ENCODE results near the gene PAX5. TPM values are rescaled to one million over a fixed set of nuclear protein-coding genes. Genes with fewer than 3 reads are reported as not detected.

Gene PAX5
- total RNA-seq, 4 donors from 2014 or later: 0.55 TPM; not detected in 3

DNA sequence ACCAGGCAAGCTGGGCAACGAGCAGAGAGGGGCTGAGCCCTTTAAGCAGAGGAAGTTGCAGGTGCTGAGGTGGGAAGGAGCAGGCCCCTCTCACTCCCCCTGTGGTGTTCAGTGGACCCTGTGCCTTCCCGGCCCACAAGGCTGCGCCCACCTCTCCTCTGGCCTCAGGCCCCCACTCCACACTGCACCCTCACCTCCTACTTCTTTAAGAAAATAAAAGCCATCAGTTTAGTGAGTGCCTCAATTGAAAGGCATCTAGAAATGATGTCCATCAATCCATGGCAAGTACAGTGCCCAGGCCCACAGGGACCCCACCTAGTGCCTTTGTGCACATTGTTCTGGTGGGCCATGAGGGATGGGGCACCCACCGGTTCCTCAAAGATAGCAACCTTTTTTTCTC, 158.0 kb downstream of the PAX5 start:
- Histone ChIP-seq H3K9me3 (no peaks in the 10 kb centered on the region), H3K27ac (no peak overlapping the region), H3K4me3 (no peak overlapping the region), H3K4me1 (no peaks in the 10 kb centered on the region), H3K36me3 (no peaks in the 10 kb centered on the region), H3K27me3 (no peaks in the 10 kb centered on the region)
- intact Hi-C loops (cut with DNase I; ENCODE audit: low total_unique reads): no loop called here
- no peak for TF ChIP-seq POLR2A (IDR thresholded peaks at IDR 0.05)
- TF ChIP-seq, protein P1, sequence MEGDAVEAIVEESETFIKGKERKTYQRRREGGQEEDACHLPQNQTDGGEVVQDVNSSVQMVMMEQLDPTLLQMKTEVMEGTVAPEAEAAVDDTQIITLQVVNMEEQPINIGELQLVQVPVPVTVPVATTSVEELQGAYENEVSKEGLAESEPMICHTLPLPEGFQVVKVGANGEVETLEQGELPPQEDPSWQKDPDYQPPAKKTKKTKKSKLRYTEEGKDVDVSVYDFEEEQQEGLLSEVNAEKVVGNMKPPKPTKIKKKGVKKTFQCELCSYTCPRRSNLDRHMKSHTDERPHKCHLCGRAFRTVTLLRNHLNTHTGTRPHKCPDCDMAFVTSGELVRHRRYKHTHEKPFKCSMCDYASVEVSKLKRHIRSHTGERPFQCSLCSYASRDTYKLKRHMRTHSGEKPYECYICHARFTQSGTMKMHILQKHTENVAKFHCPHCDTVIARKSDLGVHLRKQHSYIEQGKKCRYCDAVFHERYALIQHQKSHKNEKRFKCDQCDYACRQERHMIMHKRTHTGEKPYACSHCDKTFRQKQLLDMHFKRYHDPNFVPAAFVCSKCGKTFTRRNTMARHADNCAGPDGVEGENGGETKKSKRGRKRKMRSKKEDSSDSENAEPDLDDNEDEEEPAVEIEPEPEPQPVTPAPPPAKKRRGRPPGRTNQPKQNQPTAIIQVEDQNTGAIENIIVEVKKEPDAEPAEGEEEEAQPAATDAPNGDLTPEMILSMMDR (IDR thresholded peaks at IDR 0.05): no peak
- no peak for DNase-seq

DNA sequence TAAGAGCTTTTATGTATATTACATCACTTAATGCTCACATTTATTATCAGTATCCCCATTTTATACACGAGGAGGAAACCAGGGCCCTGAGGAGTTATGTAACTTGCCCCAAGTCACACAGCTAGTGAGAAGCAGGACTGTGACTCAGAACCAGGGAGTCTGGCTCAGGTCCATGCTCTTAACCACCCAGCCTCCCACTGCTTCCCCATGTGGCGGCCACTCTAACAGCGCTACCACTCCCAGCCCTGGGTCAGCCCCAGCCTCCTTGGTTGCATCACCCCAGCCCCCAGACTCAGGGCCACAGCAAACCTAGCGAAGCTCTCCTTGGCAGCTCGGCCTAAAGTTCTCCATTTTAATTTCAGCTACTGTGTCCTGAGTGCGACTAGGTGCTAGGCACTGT, 159.1 kb downstream of the PAX5 start:
- intact Hi-C loops (cut with DNase I; ENCODE audit: low total_unique reads): no loop called here
- no peaks in the 10 kb centered on the region for H3K27me3 ChIP-seq
- H3K27ac ChIP-seq: no peak overlapping the region
- no peak for DNase-seq
- no peaks in the 10 kb centered on the region for H3K36me3 ChIP-seq
- no peaks in the 10 kb centered on the region for H3K9me3 ChIP-seq
- H3K4me1 ChIP-seq: no peaks in the 10 kb centered on the region
- no peak overlapping the region for H3K4me3 ChIP-seq
- no peak for TF ChIP-seq POLR2A (IDR thresholded peaks at IDR 0.05)
- TF ChIP-seq, protein P1 (IDR thresholded peaks at IDR 0.05): no peak

DNA sequence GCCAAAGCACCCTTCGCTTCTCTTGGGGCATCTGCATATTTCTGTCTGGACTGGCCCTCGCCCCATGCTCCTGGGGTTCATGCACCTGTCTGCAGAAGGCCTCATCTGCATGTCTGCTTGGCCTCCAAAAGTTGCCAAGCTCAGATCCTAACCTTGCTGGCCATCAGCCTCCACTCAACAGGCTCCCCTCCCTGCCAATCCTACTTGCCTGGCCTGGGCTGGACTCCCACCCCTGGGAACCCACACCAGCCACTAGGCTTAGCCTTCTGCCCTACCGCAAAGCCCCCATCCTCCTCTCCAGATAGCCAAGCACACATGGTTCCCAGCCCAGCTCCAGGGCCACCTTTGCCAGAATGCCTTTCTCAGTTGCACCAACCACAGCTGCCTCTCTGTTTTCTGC, 159.8 kb downstream of the PAX5 start:
- no peak for TF ChIP-seq POLR2A (IDR thresholded peaks at IDR 0.05)
- TF ChIP-seq, protein P1 (IDR thresholded peaks at IDR 0.05): no peak
- Histone ChIP-seq H3K27me3 (no peaks in the 10 kb centered on the region), H3K4me3 (no peak overlapping the region), H3K36me3 (no peaks in the 10 kb centered on the region), H3K4me1 (no peaks in the 10 kb centered on the region), H3K9me3 (no peaks in the 10 kb centered on the region), H3K27ac (no peak overlapping the region)
- intact Hi-C loops (cut with DNase I; ENCODE audit: low total_unique reads): no loop called here
- no peak for DNase-seq

DNA sequence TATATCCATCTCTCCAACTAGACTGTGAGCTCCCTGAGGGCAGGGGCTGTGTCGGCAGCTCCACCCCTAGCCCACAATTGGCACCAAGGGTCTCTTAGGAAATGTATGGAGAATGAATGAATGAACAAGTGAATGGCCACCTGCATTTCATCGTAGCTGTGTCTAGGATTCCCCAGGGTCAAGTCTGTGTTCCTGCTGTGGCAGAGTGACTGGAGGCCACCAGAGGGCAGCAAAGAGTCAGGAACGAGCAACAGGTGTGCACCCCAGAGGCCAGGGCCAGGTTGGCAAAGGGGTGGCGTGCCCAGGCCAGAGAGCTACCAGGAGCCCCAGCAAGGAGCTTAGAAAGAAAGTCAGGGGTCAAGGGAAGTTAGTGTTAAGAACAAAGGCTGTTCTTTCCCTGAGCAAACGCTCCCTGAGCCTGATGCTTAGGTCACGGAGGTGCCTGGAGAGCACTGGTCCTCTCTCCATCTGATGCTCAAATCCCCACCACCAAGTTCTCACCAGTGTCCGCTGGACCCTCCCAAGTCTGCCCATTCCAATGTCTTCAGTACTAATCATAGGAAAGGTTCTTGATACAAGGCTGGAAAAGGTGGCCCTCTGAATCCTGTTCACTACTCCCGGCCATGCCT, 160.7 kb downstream of the PAX5 start:
- no peak overlapping the region for H3K4me3 ChIP-seq
- peak; percentile 21 to 35 for DNase-seq
- H3K27ac ChIP-seq: no peak overlapping the region
- TF ChIP-seq, protein P1 (IDR thresholded peaks at IDR 0.05): peak; percentile 31 to 62 (median 54)
- no peak for TF ChIP-seq POLR2A (IDR thresholded peaks at IDR 0.05)
- H3K27me3 ChIP-seq: no peaks in the 10 kb centered on the region
- H3K9me3 ChIP-seq: no peaks in the 10 kb centered on the region
- no peaks in the 10 kb centered on the region for H3K36me3 ChIP-seq
- no peaks in the 10 kb centered on the region for H3K4me1 ChIP-seq
- intact Hi-C loops (cut with DNase I; ENCODE audit: low total_unique reads): no loop called here

DNA sequence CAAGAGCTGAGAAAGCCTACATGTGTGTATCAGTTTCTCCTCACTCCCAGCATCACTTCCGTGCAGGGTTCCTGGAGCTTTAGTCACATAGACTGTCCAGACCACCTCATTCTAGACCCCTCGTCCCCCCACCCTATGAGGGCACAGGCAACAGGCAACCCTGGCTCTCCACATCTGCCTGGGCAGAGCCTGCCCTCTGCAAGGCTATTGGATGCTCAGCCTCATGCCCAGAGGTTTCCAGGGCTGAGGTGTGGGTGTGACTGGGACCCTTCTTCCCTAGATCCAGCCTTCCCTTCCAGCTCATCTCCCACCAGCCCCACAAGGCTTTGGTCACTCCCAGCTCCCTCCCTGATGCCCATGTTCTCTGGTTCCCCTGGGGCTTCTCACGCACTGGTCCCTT, 161.4 kb downstream of the PAX5 start:
- no peak overlapping the region for H3K27ac ChIP-seq
- intact Hi-C loops (cut with DNase I; ENCODE audit: low total_unique reads): no loop called here
- no peak for TF ChIP-seq POLR2A (IDR thresholded peaks at IDR 0.05)
- TF ChIP-seq, protein P1 (IDR thresholded peaks at IDR 0.05): no peak
- no peak overlapping the region for H3K4me3 ChIP-seq
- no peaks in the 10 kb centered on the region for H3K4me1 ChIP-seq
- no peaks in the 10 kb centered on the region for H3K27me3 ChIP-seq
- no peaks in the 10 kb centered on the region for H3K9me3 ChIP-seq
- no peak for DNase-seq
- H3K36me3 ChIP-seq: no peaks in the 10 kb centered on the region

All from uterus (tissue), 4 donors.